K562 (cell line): ENCODE data around the gene TRPC4AP. TPM values are rescaled to one million over a fixed set of nuclear protein-coding genes. Genes with fewer than 3 reads are reported as not detected.
A peak's percentile ranks its signal among the peaks of the same experiment; 100 is the strongest.

Experiments
- ATAC-seq: fragments of 200-7000 bp; cut with Tn5 transposase; 3 replicates; pipeline ENCODE4 v1.9.1; 2020; ENCODE audit warnings: moderate library complexity
- BruUV-seq: library from RNA; stranded (reverse); fragments of 400-500 nt; replicated peaks from 2 replicates; lab custom pipeline; 2021; lab: Mats Ljungman, UMichigan
- CTCF ChIA-PET: fragments of 300-600 bp; formaldehyde crosslinking; extraction: SDS; loops from one replicate; lab custom pipeline; 2021; ENCODE audit warnings: low intra/inter-chr PET ratio; lab: Yijun Ruan, JAX
- POLR2A ChIA-PET: fragments of 300-600, 350-650 bp; sonication (Branson Sonifier 250); formaldehyde crosslinking; extraction: SDS; loops from one replicate; lab custom pipeline; 2021; ENCODE audit warnings: antibody characterized with exemption, inconsistent platforms; lab: Yijun Ruan, JAX
- DNase-seq, 4 experiments: peaks; one replicate each; pipeline versions ENCODE4 v3.0.0 to v3.0.0-alpha.2; 2011 to 2018; ENCODE audit warnings: low spot score in 3 of 4, mixed read lengths in 3 of 4; ENCODE audit errors: extremely low read depth in 1 of 4
- FAIRE-seq: peaks from 2 replicates; lab custom pipeline; 2011; peaks lifted over from hg19 to GRCh38; lab: Jason Lieb, UNC
- H2AFZ ChIP-seq: 2 replicates; pipeline ENCODE4 v1.6.0; 2011; ENCODE audit warnings: low read depth, low read length, control low read depth, inconsistent platforms
- H3K27ac ChIP-seq: fragments of 200-600 bp; 3 replicates; pipeline ENCODE4 v1.8.0; 2011; ENCODE audit warnings: low read depth, mild to moderate bottlenecking, control low read depth, inconsistent platforms, low read length, moderate library complexity, mixed read lengths; ENCODE audit errors: extremely low read depth
- H3K27me3 ChIP-seq, 2 experiments: fragments of 300-600 bp in 1 of 2; 2 replicates in 1 of 2; 3 replicates in 1 of 2; pipeline versions ENCODE4 v1.6.0 to v1.8.0; 2011; ENCODE audit warnings: inconsistent platforms in 2 of 2, low read length in 2 of 2, mild to moderate bottlenecking in 1 of 2, mixed read lengths in 1 of 2, moderate library complexity in 1 of 2; ENCODE audit not compliant: control insufficient read depth in 2 of 2, insufficient read depth in 2 of 2
- H3K36me3 ChIP-seq: fragments of 300-600 bp; 3 replicates; pipeline ENCODE4 v1.8.0; 2011; ENCODE audit warnings: mild to moderate bottlenecking, low read length, inconsistent platforms; ENCODE audit not compliant: control insufficient read depth, insufficient read depth
- H3K4me1 ChIP-seq, 2 experiments: fragments of 200-600 bp in 1 of 2; replicated peaks in 1 of 2; 2 replicates in 1 of 2; 3 replicates in 1 of 2; pipeline versions ENCODE4 v1.5.1 to v1.8.0; 2011; ENCODE audit warnings: inconsistent platforms in 2 of 2, low read length in 2 of 2, mild to moderate bottlenecking in 1 of 2, mixed read lengths in 1 of 2, moderate library complexity in 1 of 2; ENCODE audit not compliant: control insufficient read depth in 2 of 2, insufficient read depth in 2 of 2
- H3K4me2 ChIP-seq: 2 replicates; pipeline ENCODE4 v1.6.1; 2011; ENCODE audit warnings: low read length, control low read depth, inconsistent platforms, mixed read lengths; ENCODE audit not compliant: insufficient read depth
- H3K4me3 ChIP-seq: fragments of 200-600 bp; sonication (generic), shearing (Covaris generic); 2 replicates; pipeline ENCODE4 v1.5.1; 2016; ENCODE audit warnings: control low read depth, inconsistent platforms
- H3K79me2 ChIP-seq: fragments of 200-600 bp; 3 replicates; pipeline ENCODE4 v1.8.0; 2011; ENCODE audit warnings: low read length, inconsistent platforms; ENCODE audit not compliant: control insufficient read depth, insufficient read depth
- H3K9ac ChIP-seq, 2 experiments: 2 replicates each; pipeline versions ENCODE4 v1.6.0 to v1.6.1; 2011; ENCODE audit warnings: low read depth in 2 of 2, low read length in 2 of 2, control low read depth in 1 of 2, inconsistent platforms in 1 of 2, mild to moderate bottlenecking in 1 of 2, mixed read lengths in 1 of 2; ENCODE audit not compliant: insufficient read depth in 1 of 2
- H3K9me1 ChIP-seq: one replicate; pipeline ENCODE4 v1.6.0; 2011; ENCODE audit warnings: inconsistent platforms, mild to moderate bottlenecking, low read length, moderate library complexity; ENCODE audit not compliant: control insufficient read depth, insufficient read depth
- H3K9me3 ChIP-seq: replicated peaks from 2 replicates; pipeline ENCODE4 v1.5.1; 2011; ENCODE audit warnings: low read depth, low read length, inconsistent platforms; ENCODE audit not compliant: control insufficient read depth, insufficient read depth
- H4K20me1 ChIP-seq: replicated peaks from 2 replicates; pipeline ENCODE4 v1.6.1; 2011; ENCODE audit warnings: low read length, inconsistent platforms, mixed read lengths; ENCODE audit not compliant: control insufficient read depth, insufficient read depth
- GTF2A2 ChIP-seq: IDR thresholded peaks from 2 replicates; pipeline ENCODE4 v1.6.1; 2016; ENCODE audit warnings: mild to moderate bottlenecking, missing genetic modification characterization, missing compliant biosample characterization
- GTF2B ChIP-seq: IDR thresholded peaks from 2 replicates; pipeline ENCODE4 v1.6.1; 2011; ENCODE audit not compliant: insufficient read length; ENCODE audit errors: extremely low read depth
- LCOR ChIP-seq: sonication (generic); formaldehyde crosslinking; IDR thresholded peaks from 2 replicates; pipeline ENCODE4 v1.8.0; 2022; ENCODE audit warnings: mild to moderate bottlenecking, missing genetic modification reagents
- MAX ChIP-seq: sonication (generic); formaldehyde crosslinking; IDR thresholded peaks from 2 replicates; pipeline ENCODE4 v1.9.0; 2022; ENCODE audit warnings: mild to moderate bottlenecking, missing genetic modification reagents
- MTA2 ChIP-seq: fragments of 450-650 bp; IDR thresholded peaks from 2 replicates; pipeline ENCODE4 v1.6.1; 2016; ENCODE audit warnings: low read depth
- POLR3G ChIP-seq: IDR thresholded peaks from 2 replicates; pipeline ENCODE4 v1.6.1; 2011; ENCODE audit not compliant: insufficient read length, insufficient replicate concordance; ENCODE audit errors: extremely low read depth
- SNRNP70 ChIP-seq: fragments of 200-400 bp; formaldehyde crosslinking; optimal IDR thresholded peaks from 2 replicates; pipeline ENCODE3; 2017; ENCODE audit warnings: low read depth, low read length
- TARDBP ChIP-seq: fragments of 450-650 bp; IDR thresholded peaks from 2 replicates; pipeline ENCODE4 v1.6.1; 2016
- TCF7L2 ChIP-seq: fragments of 150-350 bp; IDR thresholded peaks from 2 replicates; pipeline ENCODE4 v1.6.1; 2016; ENCODE audit warnings: low read depth, mild to moderate bottlenecking, low read length, moderate library complexity
- ZNF12 ChIP-seq: sonication (generic); formaldehyde crosslinking; IDR thresholded peaks from 2 replicates; pipeline ENCODE4 v1.4.0; 2020; ENCODE audit warnings: mild to moderate bottlenecking, missing genetic modification reagents
- ZNF316 ChIP-seq: fragments of 450-650 bp; IDR thresholded peaks from 2 replicates; pipeline ENCODE4 v1.6.1; 2016
- ZNF354B ChIP-seq: fragments of 250-450 bp; sonication (Bioruptor Pico); IDR thresholded peaks from 2 replicates; pipeline ENCODE4 v1.4.0; 2020
- ZNF384 ChIP-seq: IDR thresholded peaks from 2 replicates; pipeline ENCODE4 v1.6.1; 2012; ENCODE audit warnings: low read depth, low read length, improper control_type of control experiment
- ZNF395 ChIP-seq: fragments of 200-800 bp; sonication (Bioruptor generic); IDR thresholded peaks from 2 replicates; pipeline ENCODE4 v1.6.1; 2017; ENCODE audit warnings: missing genetic modification characterization, missing compliant biosample characterization
- ZNF785 ChIP-seq: fragments of 250-450 bp; sonication (Bioruptor Pico); IDR thresholded peaks from 2 replicates; pipeline ENCODE4 v1.4.0; 2020; ENCODE audit warnings: mild to moderate bottlenecking
- WGBS: fragments of 100-300 bp; shearing (Covaris generic); methylation state at CpG from one replicate; pipeline ENCODE4 v1.1.6; 2016; ENCODE audit warnings: low coverage, mixed read lengths; ENCODE audit not compliant: insufficient coverage; ENCODE audit errors: missing lambda C conversion rate; 5-methylcytosine and 5-hydroxymethylcytosine counted together
- in situ Hi-C: fragments of 300-500 bp; cut with MboI; formaldehyde crosslinking; loops from 4 replicates; pipeline ENCODE4 v1.15.0; 2018; ENCODE audit warnings: inconsistent platforms, mixed read lengths
- intact Hi-C: fragments of 100-400 bp; cut with micrococcal nuclease; formaldehyde crosslinking; loops from 2 replicates; pipeline ENCODE4 v1.14.2; 2022
- polyA plus RNA-seq, 8 experiments: library from polyadenylated mRNA; depleted of rRNA in 4 of 8; stranded (reverse) in 5 of 8; unstranded in 3 of 8; fragments of >200 nt; fragmentation: Nextera tagmentation in 2 of 8; fragmentation: Illumina TruSeq in 1 of 8; extraction: Ambion mirVana in 2 of 8; extraction: Trizol in 1 of 8; gene quantifications; 2 replicates each; pipeline versions ENCODE4 v1.2.1 to v1.2.3, GENCODE V29; 2011 to 2014; ENCODE audit warnings: inconsistent platforms in 1 of 8, missing spikeins in 1 of 8
- total RNA-seq, 7 experiments: library from RNA; depleted of rRNA in 6 of 7; stranded (reverse); fragments of >200 nt in 6 of 7; fragmentation: Illumina TruSeq in 2 of 7; extraction: Trizol in 2 of 7; gene quantifications; 2 replicates each; pipeline versions ENCODE4 v1.2.1 to v1.2.3, GENCODE V29; 2011 to 2021; ENCODE audit warnings: low replicate concordance in 1 of 7

TRPC4AP gene
- total and polyA plus RNA-seq, 9 of the 15 experiments (the other 6 are each of a cell fraction or from before 2014, with no cell fraction given): 2.3 to 70.3 (median 33.3) TPM

- in situ Hi-C loops: no loop called here
- H3K9me1 ChIP-seq: no peaks in the 10 kb centered on the region
- 85% methylated on average over 7 of the region's 7 CpGs for WGBS
- no TSS peak for BruUV-seq
- FAIRE-seq (no peak), DNase-seq (no peak), ATAC-seq (no peak)
- H3K4me3 ChIP-seq: no peak overlapping the region
- no peak overlapping the region for H3K9ac ChIP-seq
- TF ChIP-seq ZNF395 (CRISPR knock-in tag) (no peak), MAX (CRISPR knock-in tag) (peak; percentile 42; the same call in 1 of the 2 replicates), ZNF316 (peak; percentile 68)
- H4K20me1 ChIP-seq: peaks cover 4% of the 10 kb centered on the region; the same call in 1 of the 2 replicates
- intact Hi-C loops: no loop called here
- peaks cover 50% of the 10 kb centered on the region; the same call in 2 of the 3 replicates for H3K36me3 ChIP-seq
- H3K79me2 ChIP-seq: no peaks in the 10 kb centered on the region
- H3K4me1 ChIP-seq: peaks cover 0 to 15% of the 10 kb centered on the region in 2 experiments; a peak in 3 of 5 replicates
- no peaks in the 10 kb centered on the region for H3K27me3 ChIP-seq
- no peaks in the 10 kb centered on the region for H3K9me3 ChIP-seq
- ChIA-PET POLR2A (no interaction called here), CTCF (no interaction called here)
- H3K27ac ChIP-seq: no peak overlapping the region
- H2AFZ ChIP-seq: no peak overlapping the region
- H3K4me2 ChIP-seq: no peak overlapping the region
Observed at GRCh38 chr20:34995696-34996095, 96.9 kb downstream of the TRPC4AP start.

- H4K20me1 ChIP-seq: peaks cover 4% of the 10 kb centered on the region; the same call in 1 of the 2 replicates
- H3K27ac ChIP-seq: no peak overlapping the region
- 0 out of 4 replicates have a peak overlapping the region, but pooled peaks of 1 of the 2 experiments have one; percentile 4 for H3K9ac ChIP-seq
- no peak overlapping the region for H3K4me3 ChIP-seq
- CTCF ChIA-PET: no interaction called here
- BruUV-seq: no TSS peak
- H3K4me1 ChIP-seq: peaks cover 0 to 15% of the 10 kb centered on the region in 2 experiments; a peak in 3 of 5 replicates
- no peak for DNase-seq
- ATAC-seq: no peak
- in situ Hi-C loops (no loop called here), intact Hi-C loops (no loop called here)
- H3K9me1 ChIP-seq: no peaks in the 10 kb centered on the region
- POLR2A ChIA-PET: no interaction called here
- no peaks in the 10 kb centered on the region for H3K27me3 ChIP-seq
- no peak overlapping the region for H3K4me2 ChIP-seq
- H3K9me3 ChIP-seq: no peaks in the 10 kb centered on the region
- WGBS: 83% methylated on average over 13 of the region's 14 CpGs
- no peak overlapping the region for H2AFZ ChIP-seq
- FAIRE-seq: no peak
- peaks cover 45% of the 10 kb centered on the region; the same call in 2 of the 3 replicates for H3K36me3 ChIP-seq
- no peaks in the 10 kb centered on the region for H3K79me2 ChIP-seq
- TF ChIP-seq POLR3G (no peak), GTF2A2 (tag) (no peak), TARDBP (no peak), TCF7L2 (no peak), ZNF785 (CRISPR knock-in tag) (no peak), ZNF384 (no peak), SNRNP70 (no peak), MTA2 (no peak), LCOR (CRISPR knock-in tag) (no peak), GTF2B (no peak), ZNF12 (CRISPR knock-in tag) (no peak), ZNF354B (CRISPR knock-in tag) (no peak)
Observed at GRCh38 chr20:34995192-34995591, 97.4 kb downstream of the TRPC4AP start.
